ENCODE measurements around the gene LAMP5. TPM values are rescaled to one million over a fixed set of nuclear protein-coding genes. Genes with fewer than 3 reads are reported as not detected.

Gene LAMP5
- total RNA-seq, 6 donors from 2014 or later = 0.09 to 0.51 TPM; not detected in 4

DNA sequence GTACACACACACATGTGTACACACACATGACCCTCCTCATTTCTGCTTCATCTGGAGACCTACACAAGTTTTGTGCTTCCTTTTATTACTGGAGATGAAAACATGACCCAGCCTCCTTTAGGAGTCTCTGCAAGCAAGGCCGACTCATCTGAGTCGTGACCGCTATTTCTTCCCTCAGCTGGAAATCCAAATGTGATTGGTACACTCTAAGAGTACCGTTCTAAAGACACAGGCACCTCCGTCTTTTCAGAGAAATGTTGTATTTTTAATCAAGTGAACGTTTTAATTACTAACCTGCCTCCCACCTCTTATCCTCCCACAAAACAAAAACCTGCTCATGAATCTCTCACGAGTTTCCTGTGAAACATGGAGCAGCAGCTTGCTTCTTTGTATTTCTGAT lies 63.0 kb downstream of the LAMP5 start:
- Histone ChIP-seq H3K4me1 (no peaks in the 10 kb centered on the region), H3K27ac (no peak overlapping the region), H3K36me3 (no peaks in the 10 kb centered on the region), H3K9me3 (no peaks in the 10 kb centered on the region), H3K27me3 (no peaks in the 10 kb centered on the region), H3K4me3 (no peak overlapping the region)
- DNase-seq (no peak), ATAC-seq (ENCODE audit: low FRiP score in 2 of 2) (no peak)
- WGBS, 2 donors = 86% methylated on average over 7 of the region's 7 CpGs
- TF ChIP-seq POLR2A (IDR thresholded peaks at IDR 0.05) = no peak
- TF ChIP-seq EP300 (IDR thresholded peaks at IDR 0.05) = no peak
- TF ChIP-seq, protein P1, sequence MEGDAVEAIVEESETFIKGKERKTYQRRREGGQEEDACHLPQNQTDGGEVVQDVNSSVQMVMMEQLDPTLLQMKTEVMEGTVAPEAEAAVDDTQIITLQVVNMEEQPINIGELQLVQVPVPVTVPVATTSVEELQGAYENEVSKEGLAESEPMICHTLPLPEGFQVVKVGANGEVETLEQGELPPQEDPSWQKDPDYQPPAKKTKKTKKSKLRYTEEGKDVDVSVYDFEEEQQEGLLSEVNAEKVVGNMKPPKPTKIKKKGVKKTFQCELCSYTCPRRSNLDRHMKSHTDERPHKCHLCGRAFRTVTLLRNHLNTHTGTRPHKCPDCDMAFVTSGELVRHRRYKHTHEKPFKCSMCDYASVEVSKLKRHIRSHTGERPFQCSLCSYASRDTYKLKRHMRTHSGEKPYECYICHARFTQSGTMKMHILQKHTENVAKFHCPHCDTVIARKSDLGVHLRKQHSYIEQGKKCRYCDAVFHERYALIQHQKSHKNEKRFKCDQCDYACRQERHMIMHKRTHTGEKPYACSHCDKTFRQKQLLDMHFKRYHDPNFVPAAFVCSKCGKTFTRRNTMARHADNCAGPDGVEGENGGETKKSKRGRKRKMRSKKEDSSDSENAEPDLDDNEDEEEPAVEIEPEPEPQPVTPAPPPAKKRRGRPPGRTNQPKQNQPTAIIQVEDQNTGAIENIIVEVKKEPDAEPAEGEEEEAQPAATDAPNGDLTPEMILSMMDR (IDR thresholded peaks at IDR 0.05) = no peak
- no peak for TF ChIP-seq POLR2AphosphoS5 (IDR thresholded peaks at IDR 0.05)

GRCh38 chr20:9578594-9578993 lies 64.2 kb downstream of the LAMP5 start:
- Histone ChIP-seq H3K9me3 (no peaks in the 10 kb centered on the region), H3K4me3 (no peak overlapping the region), H3K36me3 (no peaks in the 10 kb centered on the region), H3K4me1 (no peaks in the 10 kb centered on the region), H3K27me3 (no peaks in the 10 kb centered on the region), H3K27ac (no peak overlapping the region)
- ATAC-seq (ENCODE audit: low FRiP score in 2 of 2) (no peak), DNase-seq (no peak)
- TF ChIP-seq EP300 (IDR thresholded peaks at IDR 0.05) (no peak), POLR2AphosphoS5 (IDR thresholded peaks at IDR 0.05) (no peak), POLR2A (IDR thresholded peaks at IDR 0.05) (no peak)
- TF ChIP-seq, protein P1 (IDR thresholded peaks at IDR 0.05) = no peak
- 38 to 52% methylated on average over 2 of the region's 2 CpGs for WGBS, 2 donors

Measured in upper lobe of left lung (tissue), 6 donors.